Activated T-cell treated with anti-CD3 and anti-CD28 coated beads, Interleukin-2, amount 50 U/mL, for 72 hours (primary cell): ENCODE measurements around the gene DCANP1. TPM values are rescaled to one million over a fixed set of nuclear protein-coding genes. Genes with fewer than 3 reads are reported as not detected.

Experiments
- ATAC-seq, 2 donors: fragments of 150-1000 bp; cut with Tn5 transposase; replicated peaks in 1 of 2; 2 replicates each; pipeline ENCODE4 v1.10.0; 2021; ENCODE audit warnings: moderate library complexity in 2 of 2, mild to moderate bottlenecking in 1 of 2
- DNase-seq, 2 donors: peaks; one replicate each; pipeline ENCODE4 v3.0.0; 2021 to 2022; ENCODE audit warnings: mixed read lengths in 1 of 2
- H3K27ac Mint-ChIP-seq: one replicate; pipeline ENCODE4 v1.8.0; 2022; ENCODE audit warnings: mild to moderate bottlenecking, moderate library complexity, mixed read lengths
- H3K27me3 Mint-ChIP-seq: one replicate; pipeline ENCODE4 v1.8.0; 2022; ENCODE audit warnings: low read depth, mixed read lengths
- H3K36me3 Mint-ChIP-seq, 2 donors: one replicate each; pipeline ENCODE4 v1.8.0; 2022; ENCODE audit warnings: mixed read lengths in 2 of 2, mild to moderate bottlenecking in 1 of 2; ENCODE audit not compliant: insufficient read depth in 2 of 2
- H3K4me1 Mint-ChIP-seq: one replicate; pipeline ENCODE4 v1.8.0; 2022; ENCODE audit warnings: low read depth, mixed read lengths
- H3K4me3 Mint-ChIP-seq, 2 donors: one replicate each; pipeline ENCODE4 v1.8.0; 2022; ENCODE audit warnings: mild to moderate bottlenecking in 2 of 2, mixed read lengths in 2 of 2, moderate library complexity in 2 of 2
- H3K9me3 Mint-ChIP-seq, 2 donors: one replicate each; pipeline ENCODE4 v1.8.0; 2022; ENCODE audit warnings: mixed read lengths in 2 of 2
- total RNA-seq, 2 donors: library from RNA; stranded (reverse); gene quantifications; one replicate each; pipeline ENCODE4 v1.2.3, GENCODE V29; 2022

The DCANP1 gene
- total RNA-seq, 2 donors from 2014 or later = not detected

GRCh38 chr5:135448071-135448739 lies 1.1 kb upstream of the DCANP1 start:
- H3K27ac Mint-ChIP-seq = no peak overlapping the region
- no peaks in the 10 kb centered on the region for H3K9me3 Mint-ChIP-seq
- H3K4me1 Mint-ChIP-seq = no peaks in the 10 kb centered on the region
- ATAC-seq (no peak), DNase-seq (no peak)
- no peaks in the 10 kb centered on the region for H3K36me3 Mint-ChIP-seq
- no peak overlapping the region for H3K4me3 Mint-ChIP-seq
- no peaks in the 10 kb centered on the region for H3K27me3 Mint-ChIP-seq

- H3K4me3 Mint-ChIP-seq = no peak overlapping the region
- no peak for DNase-seq
- H3K27ac Mint-ChIP-seq = no peak overlapping the region
- H3K36me3 Mint-ChIP-seq = no peaks in the 10 kb centered on the region
- H3K9me3 Mint-ChIP-seq = no peaks in the 10 kb centered on the region
- H3K27me3 Mint-ChIP-seq = no peaks in the 10 kb centered on the region
- no peaks in the 10 kb centered on the region for H3K4me1 Mint-ChIP-seq
- ATAC-seq = no peak
These were observed 533 bp downstream of the DCANP1 start for GRCh38 chr5:135446615-135447014.

- Mint-ChIP-seq H3K27me3 (peaks cover 3% of the 10 kb centered on the region), H3K4me1 (no peaks in the 10 kb centered on the region), H3K36me3 (no peaks in the 10 kb centered on the region), H3K4me3 (no peak overlapping the region), H3K9me3 (no peaks in the 10 kb centered on the region), H3K27ac (no peak overlapping the region)
- ATAC-seq (no peak), DNase-seq (no peak)
These were observed 942 bp downstream of the DCANP1 start for GRCh38 chr5:135446206-135446605.

- Mint-ChIP-seq H3K9me3 (no peaks in the 10 kb centered on the region), H3K27ac (no peak overlapping the region), H3K36me3 (no peaks in the 10 kb centered on the region), H3K4me3 (no peak overlapping the region), H3K27me3 (peaks cover 6% of the 10 kb centered on the region), H3K4me1 (no peaks in the 10 kb centered on the region)
- no peak for ATAC-seq
- DNase-seq = no peak
These were observed 1.7 kb downstream of the DCANP1 start for GRCh38 chr5:135445306-135445985.

- Mint-ChIP-seq H3K27ac (no peak overlapping the region), H3K4me3 (no peak overlapping the region), H3K9me3 (no peaks in the 10 kb centered on the region), H3K4me1 (no peaks in the 10 kb centered on the region), H3K27me3 (peaks cover 6% of the 10 kb centered on the region), H3K36me3 (no peaks in the 10 kb centered on the region)
- DNase-seq = no peak
- no peak for ATAC-seq
These were observed 2.3 kb downstream of the DCANP1 start for GRCh38 chr5:135444881-135445280.

GRCh38 chr5:135444360-135444759 lies 2.8 kb downstream of the DCANP1 start:
- Mint-ChIP-seq H3K27ac (no peak overlapping the region), H3K4me3 (no peak overlapping the region), H3K9me3 (no peaks in the 10 kb centered on the region), H3K27me3 (peaks cover 6% of the 10 kb centered on the region), H3K4me1 (no peaks in the 10 kb centered on the region), H3K36me3 (no peaks in the 10 kb centered on the region)
- ATAC-seq (no peak), DNase-seq (no peak)

- no peaks in the 10 kb centered on the region for H3K4me1 Mint-ChIP-seq
- no peaks in the 10 kb centered on the region for H3K9me3 Mint-ChIP-seq
- no peak overlapping the region for H3K4me3 Mint-ChIP-seq
- DNase-seq (no peak), ATAC-seq (no peak)
- no peaks in the 10 kb centered on the region for H3K36me3 Mint-ChIP-seq
- peaks cover 6% of the 10 kb centered on the region for H3K27me3 Mint-ChIP-seq
- H3K27ac Mint-ChIP-seq = no peak overlapping the region
These were observed 3.8 kb downstream of the DCANP1 start for GRCh38 chr5:135443161-135443960.

GRCh38 chr5:135442431-135443160 lies 4.6 kb downstream of the DCANP1 start:
- Mint-ChIP-seq H3K27ac (no peak overlapping the region), H3K27me3 (peaks cover 6% of the 10 kb centered on the region), H3K36me3 (no peaks in the 10 kb centered on the region), H3K9me3 (no peaks in the 10 kb centered on the region), H3K4me1 (no peaks in the 10 kb centered on the region), H3K4me3 (no peak overlapping the region)
- ATAC-seq (peak in 1 of 2 donors; percentile 11), DNase-seq (no peak)

- Mint-ChIP-seq H3K36me3 (no peaks in the 10 kb centered on the region), H3K4me1 (no peaks in the 10 kb centered on the region), H3K9me3 (no peaks in the 10 kb centered on the region), H3K27me3 (peaks cover 6% of the 10 kb centered on the region), H3K27ac (no peak overlapping the region), H3K4me3 (no peak overlapping the region)
- DNase-seq (no peak), ATAC-seq (no peak)
These were observed 5.2 kb downstream of the DCANP1 start for GRCh38 chr5:135441919-135442318.

GRCh38 chr5:135441350-135441831 lies 5.8 kb downstream of the DCANP1 start:
- no peaks in the 10 kb centered on the region for H3K4me1 Mint-ChIP-seq
- DNase-seq (no peak), ATAC-seq (no peak)
- no peak overlapping the region for H3K4me3 Mint-ChIP-seq
- H3K27ac Mint-ChIP-seq = no peak overlapping the region
- no peaks in the 10 kb centered on the region for H3K36me3 Mint-ChIP-seq
- peaks cover 9% of the 10 kb centered on the region for H3K27me3 Mint-ChIP-seq
- no peaks in the 10 kb centered on the region for H3K9me3 Mint-ChIP-seq

GRCh38 chr5:135440916-135441315 lies 6.2 kb downstream of the DCANP1 start:
- ATAC-seq = no peak
- H3K9me3 Mint-ChIP-seq = no peaks in the 10 kb centered on the region
- peaks cover 13% of the 10 kb centered on the region for H3K27me3 Mint-ChIP-seq
- no peaks in the 10 kb centered on the region for H3K4me1 Mint-ChIP-seq
- H3K4me3 Mint-ChIP-seq = no peak overlapping the region
- H3K27ac Mint-ChIP-seq = no peak overlapping the region
- H3K36me3 Mint-ChIP-seq = no peaks in the 10 kb centered on the region
- DNase-seq = no peak

GRCh38 chr5:135439231-135440205 lies 7.6 kb downstream of the DCANP1 start:
- Mint-ChIP-seq H3K4me1 (no peaks in the 10 kb centered on the region), H3K4me3 (no peak overlapping the region)
- no peak for DNase-seq

More at GRCh38 chr5:135439231-135440205, 7.6 kb downstream of the DCANP1 start:
- no peak overlapping the region for H3K27ac Mint-ChIP-seq
- no peak for ATAC-seq
- H3K36me3 Mint-ChIP-seq = no peaks in the 10 kb centered on the region
- peaks cover 13% of the 10 kb centered on the region for H3K27me3 Mint-ChIP-seq
- no peaks in the 10 kb centered on the region for H3K9me3 Mint-ChIP-seq
